Lower leg skin (tissue), 4 donors: ENCODE data around the gene BLOC1S4. TPM values are rescaled to one million over a fixed set of nuclear protein-coding genes. Genes with fewer than 3 reads are reported as not detected.

Experiments used
- DNase-seq, 2 donors: peaks; one replicate each; pipeline ENCODE4 v3.0.0-alpha.2; 2019; ENCODE audit warnings: low spot score in 2 of 2
- H3K4me3 ChIP-seq: fragments of 200-600 bp; sonication (generic); 2 replicates; pipeline ENCODE4 v1.5.1; 2017; ENCODE audit warnings: mild to moderate bottlenecking, low read depth; ENCODE audit not compliant: poor library complexity, severe bottlenecking
- POLR2A ChIP-seq, 2 donors: fragments of 450-650 bp; IDR thresholded peaks; one replicate each; pipeline ENCODE4 v1.6.1; 2016 to 2017; ENCODE audit warnings: antibody characterized with exemption in 2 of 2, mild to moderate bottlenecking in 1 of 2, moderate library complexity in 1 of 2
- WGBS, 2 donors: methylation state at CpG; one replicate each; pipeline ENCODE4 v1.1.5; 2018; 5-methylcytosine and 5-hydroxymethylcytosine counted together
- intact Hi-C: fragments of 100-400 bp; cut with DNase I; formaldehyde crosslinking; loops from one replicate; pipeline ENCODE4 v1.15.0; 2023; ENCODE audit warnings: low total_unique reads
- total RNA-seq, 4 donors: library from RNA; depleted of rRNA; stranded (reverse); fragments of >200 nt; gene quantifications; one replicate each; pipeline ENCODE4 v1.1.0, GENCODE V29; 2016
- TF ChIP-seq, protein P1 (sequence below), 3 donors: fragments of 450-650 bp; IDR thresholded peaks; one replicate each; pipeline ENCODE4 v1.5.1; 2016; ENCODE audit warnings: antibody characterized with exemption in 3 of 3, mild to moderate bottlenecking in 3 of 3, moderate library complexity in 2 of 3

Gene BLOC1S4
- total RNA-seq, 4 donors from 2014 or later = 17.9 to 24.3 (median 22.8) TPM

DNA sequence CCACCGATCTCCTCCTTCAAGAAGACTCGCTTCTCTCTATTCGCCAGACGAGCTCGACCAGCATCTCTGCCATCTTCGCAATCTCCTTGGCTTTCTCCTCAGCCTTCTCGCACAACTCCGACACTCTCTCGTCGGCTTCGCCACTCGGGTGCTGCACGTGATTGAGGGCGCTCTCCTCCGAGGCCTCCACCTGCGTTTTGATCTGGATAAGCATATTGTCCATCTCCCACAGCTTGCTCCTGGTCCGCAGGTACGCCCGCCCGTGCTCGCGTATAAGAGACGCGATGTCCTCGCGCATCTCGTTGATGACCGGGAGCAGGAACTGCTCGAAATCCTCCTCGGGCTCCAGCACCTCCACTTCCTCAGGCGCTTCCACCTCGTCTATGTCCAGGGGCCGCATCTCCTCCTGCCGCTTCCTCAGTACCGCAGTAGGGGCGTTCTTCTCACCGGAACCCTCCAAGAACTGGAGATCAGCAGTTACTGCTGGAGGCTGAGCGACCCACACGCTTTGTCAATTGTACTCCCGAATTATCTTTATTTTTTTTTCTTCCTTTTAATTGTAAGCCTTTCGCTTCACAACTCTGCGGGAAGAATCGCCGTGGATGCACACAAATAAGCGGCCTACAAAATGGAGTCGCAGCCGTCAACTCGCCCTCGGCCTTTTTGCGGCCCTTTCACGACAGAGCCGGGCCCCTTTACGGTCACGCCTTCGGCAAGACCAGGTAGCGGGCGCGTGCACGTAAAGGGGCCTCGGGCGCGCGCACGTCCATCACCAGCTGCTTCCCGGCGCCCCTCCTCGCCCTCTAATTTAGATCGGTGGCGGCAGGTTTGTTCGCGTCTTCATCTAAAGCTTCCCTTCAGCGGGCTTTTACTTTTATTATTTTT lies 6.5 kb upstream of the BLOC1S4 start, which contains the start of gene MRFAP1L1:
MRFAP1L1 (minus strand) TSS at position 636 of the 885 bp plus-strand sequence; CDS start at position 400, 236 bp downstream.
- TF ChIP-seq, protein P1, sequence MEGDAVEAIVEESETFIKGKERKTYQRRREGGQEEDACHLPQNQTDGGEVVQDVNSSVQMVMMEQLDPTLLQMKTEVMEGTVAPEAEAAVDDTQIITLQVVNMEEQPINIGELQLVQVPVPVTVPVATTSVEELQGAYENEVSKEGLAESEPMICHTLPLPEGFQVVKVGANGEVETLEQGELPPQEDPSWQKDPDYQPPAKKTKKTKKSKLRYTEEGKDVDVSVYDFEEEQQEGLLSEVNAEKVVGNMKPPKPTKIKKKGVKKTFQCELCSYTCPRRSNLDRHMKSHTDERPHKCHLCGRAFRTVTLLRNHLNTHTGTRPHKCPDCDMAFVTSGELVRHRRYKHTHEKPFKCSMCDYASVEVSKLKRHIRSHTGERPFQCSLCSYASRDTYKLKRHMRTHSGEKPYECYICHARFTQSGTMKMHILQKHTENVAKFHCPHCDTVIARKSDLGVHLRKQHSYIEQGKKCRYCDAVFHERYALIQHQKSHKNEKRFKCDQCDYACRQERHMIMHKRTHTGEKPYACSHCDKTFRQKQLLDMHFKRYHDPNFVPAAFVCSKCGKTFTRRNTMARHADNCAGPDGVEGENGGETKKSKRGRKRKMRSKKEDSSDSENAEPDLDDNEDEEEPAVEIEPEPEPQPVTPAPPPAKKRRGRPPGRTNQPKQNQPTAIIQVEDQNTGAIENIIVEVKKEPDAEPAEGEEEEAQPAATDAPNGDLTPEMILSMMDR (IDR thresholded peaks at IDR 0.05) = no peak
- no peak for TF ChIP-seq POLR2A (IDR thresholded peaks at IDR 0.05)
- 0 to 1% methylated on average over 72 of the region's 72 CpGs for WGBS, 2 donors
- intact Hi-C loops = no loop called here
- peak; percentile 96 to 99 for DNase-seq
- peak within 1 kb of the TSS; percentile 72 for H3K4me3 ChIP-seq

DNA sequence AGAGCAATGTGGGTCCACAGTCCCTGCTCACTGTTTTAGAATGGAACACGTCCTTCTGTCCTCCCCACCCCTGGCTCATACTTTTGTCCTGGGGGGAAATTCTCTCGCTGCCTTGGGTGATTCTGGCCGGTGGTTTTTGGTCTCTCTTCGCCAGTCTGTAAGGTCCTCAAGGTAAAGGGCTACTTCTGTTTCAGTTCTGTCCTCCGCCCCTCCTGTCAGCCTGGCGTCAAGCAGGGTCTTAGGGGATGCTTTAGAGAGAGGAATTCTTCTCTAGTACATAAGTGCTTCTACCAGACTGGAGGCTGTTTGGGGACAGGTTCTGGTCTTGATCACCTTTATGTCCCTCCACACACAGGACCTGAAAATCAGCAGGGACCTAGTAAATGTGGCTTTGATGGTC lies 5.7 kb upstream of the BLOC1S4 start:
- DNase-seq = peak in 1 of 2 donors; percentile 76
- no peak overlapping the region for H3K4me3 ChIP-seq
- intact Hi-C loops = no loop called here
- no peak for TF ChIP-seq POLR2A (IDR thresholded peaks at IDR 0.05)
- TF ChIP-seq, protein P1 (IDR thresholded peaks at IDR 0.05) = no peak
- WGBS, 2 donors = 10 to 12% methylated on average over 6 of the region's 6 CpGs

- intact Hi-C loops = no loop called here
- no peak for TF ChIP-seq POLR2A (IDR thresholded peaks at IDR 0.05)
- TF ChIP-seq, protein P1 (IDR thresholded peaks at IDR 0.05) = no peak
- 76% methylated on average over 2 of the region's 2 CpGs for WGBS, 2 donors
- no peak overlapping the region for H3K4me3 ChIP-seq
- no peak for DNase-seq
Measured at GRCh38 chr4:6710996-6711395, 5.0 kb upstream of the BLOC1S4 start.

DNA sequence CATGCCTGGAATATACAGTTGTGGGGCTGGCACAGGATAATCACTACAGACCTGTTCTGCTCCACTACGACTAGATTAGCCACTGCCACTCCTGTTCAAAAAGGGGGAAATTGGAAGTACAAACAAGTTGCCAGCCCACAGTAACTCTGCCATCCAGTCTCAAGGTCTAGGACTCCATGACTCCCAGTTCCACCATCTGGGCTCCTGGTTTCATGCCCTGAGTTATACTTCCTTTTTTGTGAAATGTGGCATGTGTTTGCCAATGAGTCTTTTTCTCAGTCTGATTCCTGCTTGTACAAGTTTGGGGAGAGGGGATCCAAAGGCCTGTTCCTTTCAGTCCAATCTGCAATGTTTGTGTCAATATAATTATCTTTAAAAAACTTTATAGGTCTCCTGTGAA lies 1.0 kb upstream of the BLOC1S4 start:
- peak in 1 of 2 donors; percentile 13 for DNase-seq
- intact Hi-C loops = no loop called here
- 75 to 83% methylated on average over 1 of the region's 1 CpG for WGBS, 2 donors
- H3K4me3 ChIP-seq = no peak overlapping the region
- TF ChIP-seq POLR2A (IDR thresholded peaks at IDR 0.05) = no peak
- TF ChIP-seq, protein P1 (IDR thresholded peaks at IDR 0.05) = no peak

DNA sequence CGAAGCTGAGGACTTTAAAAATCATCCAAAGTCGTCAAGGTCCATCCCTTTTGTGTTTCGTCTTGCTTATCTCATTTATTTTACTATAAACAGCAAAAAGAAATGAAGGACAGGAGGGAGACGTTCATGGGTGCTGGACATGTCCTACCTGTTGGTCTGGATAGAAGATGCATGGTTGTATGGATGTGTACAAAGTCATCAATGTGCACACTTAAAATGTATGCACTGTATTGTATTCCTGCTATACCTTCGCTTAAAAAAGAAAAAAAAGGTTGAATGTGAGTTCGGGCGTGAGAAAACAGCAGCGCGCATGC lies 313 bp upstream of the BLOC1S4 start:
- WGBS, 2 donors = 9% methylated on average over 9 of the region's 9 CpGs
- DNase-seq = no peak
- intact Hi-C loops = no loop called here
- no peak for TF ChIP-seq POLR2A (IDR thresholded peaks at IDR 0.05)
- TF ChIP-seq, protein P1 (IDR thresholded peaks at IDR 0.05) = no peak
- no peak overlapping the region for H3K4me3 ChIP-seq
